Measurements from ENCODE around the gene ZNRF2.
"Not testable (repeated sequence)": the region's sequence is repeated elsewhere in the genome, so short reads cannot be mapped to it uniquely, and the experiment has no call there.

Gene ZNRF2

DNA sequence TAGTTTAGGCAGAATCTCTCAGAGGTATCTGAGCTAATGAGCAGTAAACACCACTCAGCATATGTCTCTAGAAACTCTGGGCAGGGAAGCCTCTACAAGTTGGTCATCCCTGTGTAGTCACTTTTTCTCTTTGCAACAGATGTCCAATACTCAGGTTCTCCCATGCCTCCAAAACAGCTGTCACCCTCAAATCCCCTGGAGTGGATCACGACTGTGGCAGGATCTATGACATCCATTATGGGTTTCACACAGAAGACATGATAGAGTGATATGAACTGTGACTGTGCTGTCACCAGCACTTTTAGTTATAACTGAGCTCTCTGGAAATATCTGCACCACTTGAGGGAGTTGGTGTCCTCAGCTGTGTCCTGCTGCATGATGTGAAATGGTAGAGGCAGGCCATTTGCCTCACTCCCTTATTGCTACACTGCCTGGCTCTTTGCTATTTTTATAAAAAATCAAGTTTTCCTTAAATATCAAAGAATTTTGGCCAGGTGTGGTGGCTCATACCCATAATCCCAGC is 24.1 kb upstream of the ZNRF2 start:
- no peak for DNase-seq (ENCODE audit: low read depth)
- TF ChIP-seq, protein P1, sequence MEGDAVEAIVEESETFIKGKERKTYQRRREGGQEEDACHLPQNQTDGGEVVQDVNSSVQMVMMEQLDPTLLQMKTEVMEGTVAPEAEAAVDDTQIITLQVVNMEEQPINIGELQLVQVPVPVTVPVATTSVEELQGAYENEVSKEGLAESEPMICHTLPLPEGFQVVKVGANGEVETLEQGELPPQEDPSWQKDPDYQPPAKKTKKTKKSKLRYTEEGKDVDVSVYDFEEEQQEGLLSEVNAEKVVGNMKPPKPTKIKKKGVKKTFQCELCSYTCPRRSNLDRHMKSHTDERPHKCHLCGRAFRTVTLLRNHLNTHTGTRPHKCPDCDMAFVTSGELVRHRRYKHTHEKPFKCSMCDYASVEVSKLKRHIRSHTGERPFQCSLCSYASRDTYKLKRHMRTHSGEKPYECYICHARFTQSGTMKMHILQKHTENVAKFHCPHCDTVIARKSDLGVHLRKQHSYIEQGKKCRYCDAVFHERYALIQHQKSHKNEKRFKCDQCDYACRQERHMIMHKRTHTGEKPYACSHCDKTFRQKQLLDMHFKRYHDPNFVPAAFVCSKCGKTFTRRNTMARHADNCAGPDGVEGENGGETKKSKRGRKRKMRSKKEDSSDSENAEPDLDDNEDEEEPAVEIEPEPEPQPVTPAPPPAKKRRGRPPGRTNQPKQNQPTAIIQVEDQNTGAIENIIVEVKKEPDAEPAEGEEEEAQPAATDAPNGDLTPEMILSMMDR (IDR thresholded peaks at IDR 0.05; ENCODE audit: insufficient read depth, low read depth, low read length, missing control alignments): no peak
- no peak overlapping the region for H3K4me3 ChIP-seq (ENCODE audit: low read depth, low read length)

DNA sequence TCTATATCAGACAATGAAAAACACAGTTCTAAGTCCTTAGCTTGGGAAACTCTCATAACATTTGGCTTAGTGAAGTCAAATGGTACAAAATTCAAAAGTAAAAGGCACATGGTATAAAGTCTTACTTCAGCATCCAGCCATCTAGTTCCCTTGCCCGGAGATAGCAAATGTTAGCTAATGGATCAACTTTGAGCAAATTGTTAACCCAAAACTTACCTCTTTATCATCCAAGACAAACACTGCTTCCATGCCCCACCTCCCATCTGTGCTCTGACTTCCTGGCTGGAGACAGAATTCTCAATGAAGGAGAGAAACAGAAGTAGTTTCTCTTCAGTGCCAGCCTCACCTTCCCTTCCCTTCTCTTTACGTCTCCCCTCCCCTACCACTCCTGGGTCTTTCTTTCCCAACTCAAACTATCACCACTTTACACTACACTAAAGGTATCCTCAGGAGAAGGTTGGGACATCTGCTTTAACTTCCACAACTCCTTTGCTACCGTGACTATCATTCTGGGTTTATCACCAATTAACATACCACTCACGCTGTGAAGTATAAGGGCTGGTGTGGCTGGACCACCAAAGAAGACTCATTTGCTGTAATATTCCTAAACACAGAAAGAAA is 21.2 kb upstream of the ZNRF2 start:
- TF ChIP-seq, protein P1 (IDR thresholded peaks at IDR 0.05; ENCODE audit: insufficient read depth, low read depth, low read length, missing control alignments): no peak
- H3K4me3 ChIP-seq (ENCODE audit: low read depth, low read length): no peak overlapping the region
- no peak for DNase-seq (ENCODE audit: low read depth)

DNA sequence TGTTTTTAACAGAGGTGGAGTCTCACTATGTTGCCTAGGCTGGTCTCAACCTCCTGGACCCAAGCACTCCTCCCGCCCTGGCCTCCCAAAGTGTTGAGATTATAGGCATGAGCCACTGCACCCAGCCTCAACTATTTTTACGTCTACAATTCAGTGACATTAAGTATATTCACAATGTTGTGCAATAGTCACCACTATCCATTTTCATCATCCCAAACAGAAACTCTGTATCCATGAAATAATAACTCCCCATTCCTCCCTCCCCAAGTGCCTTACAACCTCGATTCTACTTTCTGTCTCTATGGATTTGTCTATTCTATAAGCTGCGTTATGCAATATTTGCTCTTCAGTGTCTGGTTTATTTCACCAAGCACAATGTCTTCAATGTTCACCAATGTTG is 20.3 kb upstream of the ZNRF2 start:
- DNase-seq (ENCODE audit: low read depth): no peak
- no peak overlapping the region for H3K4me3 ChIP-seq (ENCODE audit: low read depth, low read length)
- TF ChIP-seq, protein P1 (IDR thresholded peaks at IDR 0.05; ENCODE audit: insufficient read depth, low read depth, low read length, missing control alignments): no peak

DNA sequence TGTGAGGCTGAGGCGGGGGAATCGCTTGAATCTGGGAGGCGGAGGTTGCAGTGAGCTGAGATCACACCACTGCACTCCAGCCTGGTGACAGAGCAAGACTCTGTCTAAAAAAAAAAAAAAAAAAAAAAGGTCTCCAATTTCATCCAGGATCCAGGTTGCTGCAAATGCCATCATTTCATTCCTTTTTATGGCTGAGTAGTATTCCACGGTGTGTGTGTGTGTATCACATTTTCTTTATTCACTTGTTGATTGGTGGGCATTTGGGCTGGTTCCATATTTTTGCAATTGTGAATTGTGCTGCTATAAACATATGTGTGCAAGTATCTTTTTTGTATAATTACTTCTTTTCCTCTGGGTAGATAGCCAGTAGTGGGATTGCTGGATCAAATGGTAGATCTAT is 19.2 kb upstream of the ZNRF2 start:
- not testable (repeated sequence) for H3K4me3 ChIP-seq (ENCODE audit: low read depth, low read length); DNase-seq (ENCODE audit: low read depth)

DNA sequence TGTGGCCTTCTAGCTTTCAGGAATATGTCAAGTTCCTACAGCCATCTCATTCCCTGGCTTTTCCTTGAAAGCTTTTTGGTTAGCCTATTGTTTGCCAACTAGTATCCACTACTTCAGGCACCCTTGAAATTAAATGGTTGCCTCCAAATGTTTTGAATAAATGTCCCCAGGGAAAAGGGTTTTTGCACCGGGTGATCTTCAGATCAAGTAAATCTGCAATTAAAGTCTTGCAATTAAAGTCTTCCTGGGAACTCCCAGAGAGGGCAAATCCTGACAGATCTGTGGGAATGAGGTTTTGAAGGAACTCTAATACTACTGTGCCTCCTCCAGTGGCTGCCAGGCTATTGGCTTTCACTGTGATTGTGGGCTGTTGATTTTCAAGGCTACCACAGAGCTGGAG is 17.7 kb upstream of the ZNRF2 start:
- H3K4me3 ChIP-seq (ENCODE audit: low read depth, low read length): no peak overlapping the region
- TF ChIP-seq, protein P1 (IDR thresholded peaks at IDR 0.05; ENCODE audit: insufficient read depth, low read depth, low read length, missing control alignments): no peak
- DNase-seq (ENCODE audit: low read depth): no peak

DNA sequence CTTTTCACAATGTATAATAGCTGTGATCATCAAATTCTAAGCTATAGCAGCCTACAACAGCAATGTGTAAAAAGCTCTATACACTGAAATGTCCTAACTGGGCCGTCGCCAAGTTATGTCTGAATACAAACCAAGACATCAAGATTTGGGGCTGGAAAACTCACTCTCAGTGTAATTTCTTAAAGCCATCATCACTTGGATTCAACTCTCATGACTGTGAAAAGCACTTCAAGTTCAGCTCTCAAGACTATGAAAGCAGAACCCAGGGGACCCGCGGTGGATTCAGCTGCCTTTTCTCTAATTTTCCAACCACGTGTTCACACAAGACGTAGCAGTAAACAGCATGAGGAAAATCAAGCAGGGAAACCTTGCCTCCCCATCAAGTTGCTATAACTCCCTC is 15.8 kb upstream of the ZNRF2 start:
- no peak for DNase-seq (ENCODE audit: low read depth)
- TF ChIP-seq, protein P1 (IDR thresholded peaks at IDR 0.05; ENCODE audit: insufficient read depth, low read depth, low read length, missing control alignments): no peak
- no peak overlapping the region for H3K4me3 ChIP-seq (ENCODE audit: low read depth, low read length)

DNA sequence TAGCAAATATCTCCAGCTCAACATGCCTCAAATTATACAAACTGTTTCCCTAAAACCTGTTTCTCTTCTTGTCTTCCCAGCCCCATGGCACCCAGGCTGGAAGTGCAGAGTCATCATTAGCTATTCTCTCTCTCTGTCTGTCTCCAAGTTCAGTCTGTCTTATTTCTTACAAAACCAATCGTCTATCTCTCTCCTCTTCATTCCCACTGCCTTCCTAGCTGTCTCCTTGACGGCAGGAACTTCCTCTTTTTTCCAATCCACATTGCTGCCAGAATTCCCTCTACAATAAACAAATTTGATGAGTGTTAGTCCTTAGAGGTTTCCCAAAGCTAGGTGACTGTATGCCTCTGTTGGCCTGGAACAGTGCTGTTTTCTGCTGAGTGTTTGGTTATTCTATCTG is 14.9 kb upstream of the ZNRF2 start:
- TF ChIP-seq, protein P1 (IDR thresholded peaks at IDR 0.05; ENCODE audit: insufficient read depth, low read depth, low read length, missing control alignments): no peak
- DNase-seq (ENCODE audit: low read depth): no peak
- H3K4me3 ChIP-seq (ENCODE audit: low read depth, low read length): no peak overlapping the region

All from GM12865 (cell line).